GM18867 (cell line): Measurements from ENCODE around the gene SYT10.
"Not testable (repeated sequence)": the region's sequence is repeated elsewhere in the genome, so short reads cannot be mapped to it uniquely, and the experiment has no call there.

Source experiments
- ATAC-seq: cut with Tn5 transposase; IDR thresholded peaks from one replicate; pipeline ENCODE4 v1.9.1; 2021; ENCODE audit warnings: mild to moderate bottlenecking, moderate library complexity; ENCODE audit not compliant: unreplicated experiment

SYT10 gene

GRCh38 chr12:33357181-33357580 lies 82.4 kb downstream of the SYT10 start:
- ATAC-seq: no peak

- no peak for ATAC-seq
Observed at GRCh38 chr12:33349791-33350190, 89.8 kb downstream of the SYT10 start.

GRCh38 chr12:33331961-33332398 lies 107.6 kb downstream of the SYT10 start:
- not testable (repeated sequence) for ATAC-seq

GRCh38 chr12:33330940-33331339 lies 108.7 kb downstream of the SYT10 start:
- ATAC-seq: no peak
